SU-DHL-6 (cell line): ENCODE measurements around the gene HS2ST1.

ENCODE experiments used
- H2AFZ ChIP-seq: fragments of 200-600 bp; sonication (generic); 2 replicates; pipeline ENCODE4 v1.6.1; 2014; ENCODE audit warnings: low read depth, mild to moderate bottlenecking, moderate library complexity, mixed read lengths, antibody characterized with exemption, low read length; ENCODE audit not compliant: severe bottlenecking
- H3F3A ChIP-seq: fragments of 200-600 bp; shearing (Covaris generic); 2 replicates; pipeline ENCODE4 v1.6.0; 2016; ENCODE audit warnings: antibody characterized with exemption, mild to moderate bottlenecking; ENCODE audit not compliant: insufficient read depth
- H3K27ac ChIP-seq: fragments of 200-600 bp; sonication (generic); 2 replicates; pipeline ENCODE4 v1.5.1; 2016; ENCODE audit warnings: low read depth, mild to moderate bottlenecking, low read length, moderate library complexity, mixed read lengths
- H3K27me3 ChIP-seq: fragments of 200-600 bp; sonication (generic), shearing (Covaris generic); 2 replicates; pipeline ENCODE4 v1.6.0; 2014; ENCODE audit warnings: mild to moderate bottlenecking, low read length
- H3K36me3 ChIP-seq: fragments of 200-600 bp; sonication (generic); 2 replicates; pipeline ENCODE4 v1.6.1; 2014; ENCODE audit warnings: mild to moderate bottlenecking, low read length, mixed read lengths
- H3K4me2 ChIP-seq: fragments of 300-600, 200-600 bp; shearing (Covaris generic), sonication (generic); 2 replicates; pipeline ENCODE4 v1.6.0; 2014; ENCODE audit warnings: low read length, low read depth, mild to moderate bottlenecking; ENCODE audit not compliant: poor library complexity, severe bottlenecking
- H3K4me3 ChIP-seq: fragments of 200-600 bp; sonication (generic); 2 replicates; pipeline ENCODE4 v1.5.1; 2014; ENCODE audit warnings: antibody characterized with exemption, low read length, mild to moderate bottlenecking, mixed read lengths; ENCODE audit not compliant: insufficient read depth, poor library complexity, severe bottlenecking
- H3K79me2 ChIP-seq: fragments of 200-600 bp; sonication (generic); 2 replicates; pipeline ENCODE4 v1.6.1; 2014; ENCODE audit warnings: mild to moderate bottlenecking, low read length, moderate library complexity; ENCODE audit not compliant: insufficient read depth
- H3K9ac ChIP-seq: fragments of 200-600 bp; sonication (generic); 2 replicates; pipeline ENCODE4 v1.7.0; 2014; ENCODE audit warnings: mild to moderate bottlenecking, low read length
- H3K9me2 ChIP-seq: fragments of 200-600 bp; sonication (generic); replicated peaks from 2 replicates; pipeline ENCODE4 v1.6.1; 2014; ENCODE audit warnings: low read length; ENCODE audit not compliant: insufficient read depth
- H3K9me3 ChIP-seq: fragments of 200-600 bp; sonication (generic); 2 replicates; pipeline ENCODE4 v1.6.1; 2014; ENCODE audit warnings: low read length, mixed read lengths; ENCODE audit not compliant: insufficient read depth
- H4K20me1 ChIP-seq: fragments of 200-600 bp; sonication (generic); 2 replicates; pipeline ENCODE4 v1.6.1; 2014; ENCODE audit warnings: low read depth, mild to moderate bottlenecking, antibody characterized with exemption, low read length, moderate library complexity, mixed read lengths
- EZH2phosphoT487 ChIP-seq: fragments of 200-600 bp; sonication (generic), shearing (Covaris generic); conservative IDR thresholded peaks from 2 replicates; pipeline ENCODE4 v1.6.1; 2018; ENCODE audit warnings: mild to moderate bottlenecking, antibody characterized with exemption, low read length, moderate library complexity, mixed read lengths
- TF ChIP-seq, protein P1 (sequence below): fragments of 200-600 bp; sonication (generic); IDR thresholded peaks from one replicate; pipeline ENCODE4 v1.5.1; 2017; ENCODE audit warnings: antibody characterized with exemption, mild to moderate bottlenecking, low read length, moderate library complexity; ENCODE audit not compliant: insufficient read depth, poor library complexity, severe bottlenecking

The HS2ST1 gene

DNA sequence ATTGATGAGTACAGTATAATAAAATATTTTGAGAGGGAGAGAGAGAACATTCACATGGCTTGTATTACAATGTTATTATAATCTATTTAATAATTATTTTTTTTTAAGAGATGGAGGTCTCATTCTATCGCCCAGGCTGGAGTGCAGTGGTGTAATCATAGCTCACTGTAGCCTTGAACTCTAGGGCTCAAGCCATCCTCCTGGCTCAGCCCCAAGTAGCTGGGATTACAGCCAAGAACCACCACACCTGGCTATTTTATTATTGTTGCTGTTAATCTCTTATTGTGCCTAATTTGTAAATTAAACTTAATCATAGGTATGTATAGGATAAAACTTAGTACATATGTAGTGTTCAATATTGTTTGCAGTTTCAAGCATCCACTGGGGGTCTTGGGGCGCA, 57.8 kb downstream of the HS2ST1 start:
- Histone ChIP-seq H3K79me2 (peaks cover 100% of the 10 kb centered on the region), H3K36me3 (no peaks in the 10 kb centered on the region), H3F3A (peaks cover 23% of the 10 kb centered on the region; the same call in 1 of the 2 replicates), H3K4me3 (no peak overlapping the region), H3K27ac (peak overlapping the region; percentile 44; the same call in 1 of the 2 replicates), H3K9ac (no peak overlapping the region), H3K9me3 (no peaks in the 10 kb centered on the region), H3K27me3 (no peaks in the 10 kb centered on the region), H4K20me1 (peaks cover 4% of the 10 kb centered on the region; the same call in 1 of the 2 replicates), H2AFZ (no peak overlapping the region), H3K9me2 (no peaks in the 10 kb centered on the region), H3K4me2 (peak overlapping the region; percentile 50)
- TF ChIP-seq, protein P1, sequence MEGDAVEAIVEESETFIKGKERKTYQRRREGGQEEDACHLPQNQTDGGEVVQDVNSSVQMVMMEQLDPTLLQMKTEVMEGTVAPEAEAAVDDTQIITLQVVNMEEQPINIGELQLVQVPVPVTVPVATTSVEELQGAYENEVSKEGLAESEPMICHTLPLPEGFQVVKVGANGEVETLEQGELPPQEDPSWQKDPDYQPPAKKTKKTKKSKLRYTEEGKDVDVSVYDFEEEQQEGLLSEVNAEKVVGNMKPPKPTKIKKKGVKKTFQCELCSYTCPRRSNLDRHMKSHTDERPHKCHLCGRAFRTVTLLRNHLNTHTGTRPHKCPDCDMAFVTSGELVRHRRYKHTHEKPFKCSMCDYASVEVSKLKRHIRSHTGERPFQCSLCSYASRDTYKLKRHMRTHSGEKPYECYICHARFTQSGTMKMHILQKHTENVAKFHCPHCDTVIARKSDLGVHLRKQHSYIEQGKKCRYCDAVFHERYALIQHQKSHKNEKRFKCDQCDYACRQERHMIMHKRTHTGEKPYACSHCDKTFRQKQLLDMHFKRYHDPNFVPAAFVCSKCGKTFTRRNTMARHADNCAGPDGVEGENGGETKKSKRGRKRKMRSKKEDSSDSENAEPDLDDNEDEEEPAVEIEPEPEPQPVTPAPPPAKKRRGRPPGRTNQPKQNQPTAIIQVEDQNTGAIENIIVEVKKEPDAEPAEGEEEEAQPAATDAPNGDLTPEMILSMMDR: no peak
- TF ChIP-seq EZH2phosphoT487: no peak

GRCh38 chr1:86975993-86976550, 61.6 kb downstream of the HS2ST1 start:
- no peak for TF ChIP-seq EZH2phosphoT487
- TF ChIP-seq, protein P1: no peak
- no peaks in the 10 kb centered on the region for H3K27me3 ChIP-seq
- peaks cover 19% of the 10 kb centered on the region for H4K20me1 ChIP-seq
- peaks cover 22% of the 10 kb centered on the region; the same call in 1 of the 2 replicates for H3F3A ChIP-seq
- H2AFZ ChIP-seq: no peak overlapping the region
- H3K27ac ChIP-seq: peak overlapping the region; percentile 28; the same call in 1 of the 2 replicates
- peak overlapping the region; percentile 8 for H3K4me2 ChIP-seq
- H3K9me2 ChIP-seq: no peaks in the 10 kb centered on the region
- H3K36me3 ChIP-seq: peaks cover 27% of the 10 kb centered on the region; the same call in 1 of the 2 replicates
- H3K9me3 ChIP-seq: no peaks in the 10 kb centered on the region
- H3K4me3 ChIP-seq: no peak overlapping the region
- no peak overlapping the region for H3K9ac ChIP-seq
- peaks cover 100% of the 10 kb centered on the region for H3K79me2 ChIP-seq

DNA sequence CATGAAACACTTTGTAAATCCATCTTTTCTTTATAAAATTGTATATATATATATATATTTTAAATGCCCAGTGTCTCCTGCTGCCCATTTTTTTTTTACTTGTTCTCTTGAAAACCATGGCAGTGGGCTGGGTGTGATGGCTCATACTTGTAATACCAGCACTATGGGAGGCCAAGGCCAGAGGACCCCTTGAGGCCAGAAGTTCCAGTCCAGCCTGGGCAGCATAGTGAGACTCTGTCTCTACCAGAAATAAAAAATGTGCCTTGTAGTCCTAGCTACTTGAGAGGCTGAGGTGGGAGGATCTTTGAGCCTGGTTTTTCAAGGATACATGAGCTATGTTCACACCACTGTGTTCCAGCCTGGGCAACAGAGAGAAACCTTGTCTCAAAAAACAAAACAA, 62.2 kb downstream of the HS2ST1 start:
- Histone ChIP-seq H3K9me3 (no peaks in the 10 kb centered on the region), H3K27ac (no peak overlapping the region; the same call in 1 of the 2 replicates), H3K9ac (no peak overlapping the region), H3K79me2 (peaks cover 100% of the 10 kb centered on the region), H3K4me2 (no peak overlapping the region), H3F3A (peaks cover 17% of the 10 kb centered on the region; the same call in 1 of the 2 replicates), H3K27me3 (no peaks in the 10 kb centered on the region), H4K20me1 (peaks cover 19% of the 10 kb centered on the region), H3K9me2 (no peaks in the 10 kb centered on the region), H3K36me3 (peaks cover 28% of the 10 kb centered on the region; the same call in 1 of the 2 replicates), H2AFZ (no peak overlapping the region), H3K4me3 (no peak overlapping the region)
- TF ChIP-seq EZH2phosphoT487: no peak
- TF ChIP-seq, protein P1: no peak
